Bronchial epithelial cell (primary cell): ENCODE measurements around the gene TMTC2. TPM values are rescaled to one million over a fixed set of nuclear protein-coding genes. Genes with fewer than 3 reads are reported as not detected.

Experiments
- DNase-seq: peaks from one replicate; pipeline ENCODE4 v3.0.0-alpha.2; 2010; ENCODE audit warnings: low read depth
- FAIRE-seq: peaks from 2 replicates; lab custom pipeline; 2011; peaks lifted over from hg19 to GRCh38; lab: Jason Lieb, UNC
- H3K27me3 ChIP-seq: 2 replicates; pipeline ENCODE4 v1.5.1; 2011; ENCODE audit warnings: low read length; ENCODE audit not compliant: control insufficient read depth, insufficient read depth
- H3K36me3 ChIP-seq: 2 replicates; pipeline ENCODE4 v1.5.1; 2011; ENCODE audit warnings: low read length; ENCODE audit not compliant: control insufficient read depth, insufficient read depth
- H3K4me3 ChIP-seq: 2 replicates; pipeline ENCODE4 v1.5.1; 2011; ENCODE audit warnings: mild to moderate bottlenecking, low read depth, low read length, control low read depth
- total RNA-seq: library from RNA; depleted of rRNA; stranded (reverse); fragments of >200 nt; gene quantifications from 2 replicates; pipeline ENCODE4 v1.2.1, GENCODE V29; 2014
- TF ChIP-seq, protein P1 (sequence below): IDR thresholded peaks from 2 replicates; pipeline ENCODE4 v1.5.1; 2011; ENCODE audit warnings: mild to moderate bottlenecking, moderate library complexity, low read length, control low read depth, inconsistent platforms; ENCODE audit not compliant: insufficient read depth, severe bottlenecking

Gene TMTC2
- total RNA-seq, 1 donor from 2014 or later, result 10.5 TPM

- TF ChIP-seq, protein P1, sequence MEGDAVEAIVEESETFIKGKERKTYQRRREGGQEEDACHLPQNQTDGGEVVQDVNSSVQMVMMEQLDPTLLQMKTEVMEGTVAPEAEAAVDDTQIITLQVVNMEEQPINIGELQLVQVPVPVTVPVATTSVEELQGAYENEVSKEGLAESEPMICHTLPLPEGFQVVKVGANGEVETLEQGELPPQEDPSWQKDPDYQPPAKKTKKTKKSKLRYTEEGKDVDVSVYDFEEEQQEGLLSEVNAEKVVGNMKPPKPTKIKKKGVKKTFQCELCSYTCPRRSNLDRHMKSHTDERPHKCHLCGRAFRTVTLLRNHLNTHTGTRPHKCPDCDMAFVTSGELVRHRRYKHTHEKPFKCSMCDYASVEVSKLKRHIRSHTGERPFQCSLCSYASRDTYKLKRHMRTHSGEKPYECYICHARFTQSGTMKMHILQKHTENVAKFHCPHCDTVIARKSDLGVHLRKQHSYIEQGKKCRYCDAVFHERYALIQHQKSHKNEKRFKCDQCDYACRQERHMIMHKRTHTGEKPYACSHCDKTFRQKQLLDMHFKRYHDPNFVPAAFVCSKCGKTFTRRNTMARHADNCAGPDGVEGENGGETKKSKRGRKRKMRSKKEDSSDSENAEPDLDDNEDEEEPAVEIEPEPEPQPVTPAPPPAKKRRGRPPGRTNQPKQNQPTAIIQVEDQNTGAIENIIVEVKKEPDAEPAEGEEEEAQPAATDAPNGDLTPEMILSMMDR, result no peak
- Histone ChIP-seq H3K4me3 (no peak overlapping the region), H3K27me3 (no peaks in the 10 kb centered on the region), H3K36me3 (no peaks in the 10 kb centered on the region)
- no peak for FAIRE-seq
- no peak for DNase-seq
Observed at GRCh38 chr12:82937151-82937550, 250.4 kb downstream of the TMTC2 start.

DNA sequence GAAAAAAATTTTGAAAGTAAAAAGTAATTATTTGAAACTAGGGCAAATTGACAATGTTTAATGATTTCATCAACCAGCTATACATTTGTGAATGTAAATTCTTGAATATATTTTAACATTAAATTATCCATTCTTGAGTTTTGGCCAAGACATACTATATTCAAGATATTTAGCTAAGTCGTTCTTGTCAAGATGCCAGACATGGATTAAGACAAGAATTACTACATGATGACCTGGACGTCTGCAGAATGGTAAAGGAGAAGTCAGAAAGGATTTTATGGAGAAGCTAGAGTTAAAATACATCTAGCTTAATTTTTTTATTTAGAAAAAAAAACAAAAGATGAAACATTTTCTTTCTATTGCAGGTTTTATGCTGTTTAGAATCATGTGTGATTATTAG is 255.8 kb downstream of the TMTC2 start:
- Histone ChIP-seq H3K4me3 (no peak overlapping the region), H3K27me3 (no peaks in the 10 kb centered on the region), H3K36me3 (no peaks in the 10 kb centered on the region)
- FAIRE-seq (no peak), DNase-seq (peak; percentile 3)
- TF ChIP-seq, protein P1, result no peak

DNA sequence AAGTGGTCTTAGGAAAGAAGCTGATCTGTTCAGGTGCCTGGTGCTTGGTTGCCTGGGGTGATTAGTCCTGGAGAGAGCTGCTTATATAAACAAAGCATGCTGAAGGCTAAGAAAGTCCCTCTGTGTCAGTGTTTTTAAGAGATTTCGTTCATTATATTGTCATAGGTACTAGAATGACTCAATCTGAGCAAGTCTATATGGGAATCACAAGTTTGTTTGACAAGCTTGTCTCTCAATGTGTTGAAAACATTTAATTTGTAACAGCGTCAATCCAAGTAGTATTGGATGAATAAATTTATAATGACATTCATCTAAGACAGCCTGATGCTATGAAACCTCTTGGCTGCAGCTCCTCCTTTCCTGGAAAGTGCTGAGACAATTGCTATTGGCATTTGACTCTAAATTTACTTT is 256.3 kb downstream of the TMTC2 start:
- H3K4me3 ChIP-seq, result no peak overlapping the region
- H3K36me3 ChIP-seq, result no peaks in the 10 kb centered on the region
- FAIRE-seq (no peak), DNase-seq (peak; percentile 21)
- TF ChIP-seq, protein P1, result no peak
- no peaks in the 10 kb centered on the region for H3K27me3 ChIP-seq

DNA sequence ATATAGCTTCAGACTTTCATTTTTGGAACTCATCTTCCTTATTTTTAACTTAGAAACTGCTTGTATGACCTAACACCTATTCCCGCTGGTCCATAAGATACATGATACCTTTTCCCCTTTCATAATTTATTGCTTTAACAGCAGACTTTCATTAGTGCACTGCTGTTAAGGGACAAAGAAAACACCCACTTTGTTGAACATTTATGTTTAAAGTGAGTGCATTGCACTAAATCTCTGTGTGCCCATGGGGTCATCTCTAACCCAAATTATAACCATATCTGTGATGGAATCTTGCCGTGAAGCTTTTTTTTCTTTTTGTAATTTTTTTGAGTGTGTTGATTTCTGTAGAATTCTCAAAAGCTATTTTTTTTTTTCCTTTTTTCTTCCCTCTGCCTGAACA is 261.8 kb downstream of the TMTC2 start:
- Histone ChIP-seq H3K36me3 (no peaks in the 10 kb centered on the region), H3K4me3 (no peak overlapping the region), H3K27me3 (no peaks in the 10 kb centered on the region)
- TF ChIP-seq, protein P1, result no peak
- FAIRE-seq, result no peak
- DNase-seq, result no peak

- FAIRE-seq (no peak), DNase-seq (no peak)
- Histone ChIP-seq H3K36me3 (no peaks in the 10 kb centered on the region), H3K4me3 (no peak overlapping the region), H3K27me3 (no peaks in the 10 kb centered on the region)
- TF ChIP-seq, protein P1, result no peak
Observed at GRCh38 chr12:82950356-82950755, 263.6 kb downstream of the TMTC2 start.

- Histone ChIP-seq H3K36me3 (no peaks in the 10 kb centered on the region), H3K4me3 (no peak overlapping the region), H3K27me3 (no peaks in the 10 kb centered on the region)
- TF ChIP-seq, protein P1, result no peak
- peak; percentile 60 for DNase-seq
- peak; percentile 18 for FAIRE-seq
Observed at GRCh38 chr12:82952946-82953345, 266.2 kb downstream of the TMTC2 start.
